ENCODE results near the gene CTU1. TPM values are rescaled to one million over a fixed set of nuclear protein-coding genes. Genes with fewer than 3 reads are reported as not detected.

CTU1 gene
- total RNA-seq, 1 experiment from 2014 or later: 9.3 TPM

DNA sequence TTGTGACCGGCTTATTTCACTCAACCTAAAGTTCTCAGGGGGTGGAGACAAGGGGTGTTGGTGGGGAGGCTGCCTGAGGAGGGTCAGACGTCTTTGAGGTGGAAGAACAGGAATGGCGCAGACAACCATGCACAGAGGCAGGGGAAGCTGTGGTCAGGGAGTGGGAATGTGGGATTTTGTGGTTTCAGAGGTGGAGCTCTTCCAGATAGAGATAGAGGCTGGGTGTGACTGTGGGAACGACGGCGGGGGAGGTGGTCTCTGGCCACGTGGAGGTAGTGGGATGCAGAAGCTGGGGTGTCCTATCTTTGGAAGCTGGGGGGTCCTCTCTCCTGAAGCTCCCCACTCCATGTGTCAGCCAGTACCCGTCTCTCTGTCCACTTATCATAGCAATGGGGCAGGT is 17.7 kb downstream of the CTU1 start:
- ChIA-PET POLR2A (no interaction called here), CTCF (no interaction called here)
- Histone ChIP-seq H3K36me3 (ENCODE audit: control insufficient read depth, insufficient read depth, low read length) (no peaks in the 10 kb centered on the region), H3K27me3 (ENCODE audit: control insufficient read depth, insufficient read depth, low read length) (no peaks in the 10 kb centered on the region), H3K4me3 (ENCODE audit: low read depth in 2 of 2, low read length in 2 of 2) (no peak overlapping the region), H3K9me3 (ENCODE audit: control insufficient read depth, insufficient read depth, low read depth, low read length) (no peaks in the 10 kb centered on the region), H3K27ac (ENCODE audit: low read length) (no peak overlapping the region), H3K4me1 (ENCODE audit: control insufficient read depth, insufficient read depth, low read length) (no peaks in the 10 kb centered on the region; the same call in 1 of the 2 replicates)
- no TSS peak for BruUV-seq (replicated peaks)
- no peak for ATAC-seq
- TF ChIP-seq TCF7L2 (IDR thresholded peaks at IDR 0.05; ENCODE audit: low read depth, low read length) (no peak), SIN3A (IDR thresholded peaks at IDR 0.05; ENCODE audit: borderline replicate concordance, insufficient read depth, low read depth, low read length) (no peak)
- DNase-seq (ENCODE audit: low read depth, low spot score): no peak
- in situ Hi-C loops (cut with HindIII; ENCODE audit: low pct_unique_long_range_greater_than_20kb, low sequenced_read_pairs) (no loop called here), intact Hi-C loops (cut with micrococcal nuclease; ENCODE audit: unreplicated experiment) (loop anchor here (10.0 kb wide), 1 partner anchor 166 kb away; no protein-coding TSS in a partner anchor)

DNA sequence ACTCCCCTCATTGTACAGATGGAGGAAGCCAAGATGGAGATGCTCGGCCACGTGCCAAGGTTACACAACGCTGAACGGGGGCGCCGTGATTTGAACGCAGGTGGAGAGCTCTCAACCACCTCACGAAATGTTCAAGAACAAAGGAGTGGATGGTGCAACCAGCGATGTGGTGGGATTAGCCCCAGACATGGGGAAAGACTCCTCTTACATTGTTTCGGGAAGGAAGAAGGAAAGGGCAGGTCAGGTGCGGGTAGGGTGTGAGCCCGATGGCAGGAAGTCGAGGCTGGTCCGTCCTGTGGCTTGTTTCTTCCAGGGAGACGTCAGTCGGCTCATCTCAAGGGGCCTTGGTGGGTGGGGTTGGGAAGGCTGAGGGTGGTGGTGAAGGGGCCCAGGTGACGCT is 18.4 kb downstream of the CTU1 start:
- H3K36me3 ChIP-seq (ENCODE audit: control insufficient read depth, insufficient read depth, low read length): no peaks in the 10 kb centered on the region
- BruUV-seq (replicated peaks): no TSS peak
- in situ Hi-C loops (cut with HindIII; ENCODE audit: low pct_unique_long_range_greater_than_20kb, low sequenced_read_pairs) (no loop called here), intact Hi-C loops (cut with micrococcal nuclease; ENCODE audit: unreplicated experiment) (loop anchor here (10.0 kb wide), 1 partner anchor 165 kb away; no protein-coding TSS in a partner anchor)
- no peak overlapping the region for H3K4me3 ChIP-seq (ENCODE audit: low read depth in 2 of 2, low read length in 2 of 2)
- no peaks in the 10 kb centered on the region for H3K27me3 ChIP-seq (ENCODE audit: control insufficient read depth, insufficient read depth, low read length)
- no peak for DNase-seq (ENCODE audit: low read depth, low spot score)
- TF ChIP-seq, protein P1, sequence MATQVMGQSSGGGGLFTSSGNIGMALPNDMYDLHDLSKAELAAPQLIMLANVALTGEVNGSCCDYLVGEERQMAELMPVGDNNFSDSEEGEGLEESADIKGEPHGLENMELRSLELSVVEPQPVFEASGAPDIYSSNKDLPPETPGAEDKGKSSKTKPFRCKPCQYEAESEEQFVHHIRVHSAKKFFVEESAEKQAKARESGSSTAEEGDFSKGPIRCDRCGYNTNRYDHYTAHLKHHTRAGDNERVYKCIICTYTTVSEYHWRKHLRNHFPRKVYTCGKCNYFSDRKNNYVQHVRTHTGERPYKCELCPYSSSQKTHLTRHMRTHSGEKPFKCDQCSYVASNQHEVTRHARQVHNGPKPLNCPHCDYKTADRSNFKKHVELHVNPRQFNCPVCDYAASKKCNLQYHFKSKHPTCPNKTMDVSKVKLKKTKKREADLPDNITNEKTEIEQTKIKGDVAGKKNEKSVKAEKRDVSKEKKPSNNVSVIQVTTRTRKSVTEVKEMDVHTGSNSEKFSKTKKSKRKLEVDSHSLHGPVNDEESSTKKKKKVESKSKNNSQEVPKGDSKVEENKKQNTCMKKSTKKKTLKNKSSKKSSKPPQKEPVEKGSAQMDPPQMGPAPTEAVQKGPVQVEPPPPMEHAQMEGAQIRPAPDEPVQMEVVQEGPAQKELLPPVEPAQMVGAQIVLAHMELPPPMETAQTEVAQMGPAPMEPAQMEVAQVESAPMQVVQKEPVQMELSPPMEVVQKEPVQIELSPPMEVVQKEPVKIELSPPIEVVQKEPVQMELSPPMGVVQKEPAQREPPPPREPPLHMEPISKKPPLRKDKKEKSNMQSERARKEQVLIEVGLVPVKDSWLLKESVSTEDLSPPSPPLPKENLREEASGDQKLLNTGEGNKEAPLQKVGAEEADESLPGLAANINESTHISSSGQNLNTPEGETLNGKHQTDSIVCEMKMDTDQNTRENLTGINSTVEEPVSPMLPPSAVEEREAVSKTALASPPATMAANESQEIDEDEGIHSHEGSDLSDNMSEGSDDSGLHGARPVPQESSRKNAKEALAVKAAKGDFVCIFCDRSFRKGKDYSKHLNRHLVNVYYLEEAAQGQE (IDR thresholded peaks at IDR 0.05; ENCODE audit: insufficient read depth in 1 of 2, low read depth in 2 of 2, low read length in 1 of 2): no peak
- TF ChIP-seq SIN3A (IDR thresholded peaks at IDR 0.05; ENCODE audit: borderline replicate concordance, insufficient read depth, low read depth, low read length) (no peak), TCF7L2 (IDR thresholded peaks at IDR 0.05; ENCODE audit: low read depth, low read length) (no peak), POLR2AphosphoS5 (IDR thresholded peaks at IDR 0.05; ENCODE audit: low read depth, low read length) (no peak)
- TF ChIP-seq, protein P2, sequence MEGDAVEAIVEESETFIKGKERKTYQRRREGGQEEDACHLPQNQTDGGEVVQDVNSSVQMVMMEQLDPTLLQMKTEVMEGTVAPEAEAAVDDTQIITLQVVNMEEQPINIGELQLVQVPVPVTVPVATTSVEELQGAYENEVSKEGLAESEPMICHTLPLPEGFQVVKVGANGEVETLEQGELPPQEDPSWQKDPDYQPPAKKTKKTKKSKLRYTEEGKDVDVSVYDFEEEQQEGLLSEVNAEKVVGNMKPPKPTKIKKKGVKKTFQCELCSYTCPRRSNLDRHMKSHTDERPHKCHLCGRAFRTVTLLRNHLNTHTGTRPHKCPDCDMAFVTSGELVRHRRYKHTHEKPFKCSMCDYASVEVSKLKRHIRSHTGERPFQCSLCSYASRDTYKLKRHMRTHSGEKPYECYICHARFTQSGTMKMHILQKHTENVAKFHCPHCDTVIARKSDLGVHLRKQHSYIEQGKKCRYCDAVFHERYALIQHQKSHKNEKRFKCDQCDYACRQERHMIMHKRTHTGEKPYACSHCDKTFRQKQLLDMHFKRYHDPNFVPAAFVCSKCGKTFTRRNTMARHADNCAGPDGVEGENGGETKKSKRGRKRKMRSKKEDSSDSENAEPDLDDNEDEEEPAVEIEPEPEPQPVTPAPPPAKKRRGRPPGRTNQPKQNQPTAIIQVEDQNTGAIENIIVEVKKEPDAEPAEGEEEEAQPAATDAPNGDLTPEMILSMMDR (IDR thresholded peaks at IDR 0.05): no peak
- ATAC-seq: no peak
- ChIA-PET CTCF (no interaction called here), POLR2A (no interaction called here)
- H3K4me1 ChIP-seq (ENCODE audit: control insufficient read depth, insufficient read depth, low read length): no peaks in the 10 kb centered on the region; the same call in 1 of the 2 replicates
- H3K9me3 ChIP-seq (ENCODE audit: control insufficient read depth, insufficient read depth, low read depth, low read length): no peaks in the 10 kb centered on the region
- no peak overlapping the region for H3K27ac ChIP-seq (ENCODE audit: low read length)

DNA sequence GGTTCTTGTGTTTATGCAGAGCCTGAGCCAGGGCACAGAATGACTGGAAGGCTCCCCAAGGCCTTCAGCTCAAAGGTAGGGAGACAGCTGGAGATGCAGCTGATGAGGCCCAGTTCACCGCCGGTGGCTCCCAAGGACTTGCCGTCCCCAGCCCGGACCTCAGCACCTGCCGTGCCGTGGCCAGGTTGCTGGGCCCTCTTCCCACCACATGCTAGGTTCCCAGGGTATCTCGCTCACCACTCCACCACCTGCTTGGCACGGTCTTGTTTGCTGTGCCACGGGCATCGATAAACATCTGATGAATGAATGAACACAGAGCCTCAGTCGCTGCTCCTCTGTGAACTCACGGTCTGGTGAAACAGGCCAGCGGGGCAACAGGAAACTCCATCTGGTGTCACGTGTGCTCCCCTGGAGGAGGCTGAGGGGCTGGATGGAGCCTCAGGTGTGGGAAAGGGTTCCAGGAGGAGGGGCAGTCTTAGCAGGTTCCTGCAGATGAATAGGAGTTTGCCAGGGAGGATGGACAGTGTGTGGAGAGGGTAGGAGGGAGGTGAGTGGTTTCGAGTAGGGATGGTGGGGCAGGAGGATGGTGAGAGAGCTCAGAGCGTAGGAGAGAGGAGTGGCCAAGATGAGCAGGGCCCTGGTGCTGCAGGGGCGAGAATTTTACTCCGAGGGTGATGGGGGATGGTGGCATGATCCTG is 21.9 kb downstream of the CTU1 start:
- no peak overlapping the region for H3K4me3 ChIP-seq (ENCODE audit: low read depth in 2 of 2, low read length in 2 of 2)
- H3K27me3 ChIP-seq (ENCODE audit: control insufficient read depth, insufficient read depth, low read length): no peaks in the 10 kb centered on the region
- POLR2A ChIA-PET: no interaction called here
- DNase-seq (ENCODE audit: low read depth, low spot score): no peak
- in situ Hi-C loops (cut with HindIII; ENCODE audit: low pct_unique_long_range_greater_than_20kb, low sequenced_read_pairs): no loop called here
- no peaks in the 10 kb centered on the region for H3K36me3 ChIP-seq (ENCODE audit: control insufficient read depth, insufficient read depth, low read length)
- no peaks in the 10 kb centered on the region for H3K9me3 ChIP-seq (ENCODE audit: control insufficient read depth, insufficient read depth, low read depth, low read length)
- intact Hi-C loops (cut with micrococcal nuclease; ENCODE audit: unreplicated experiment): no loop called here
- H3K27ac ChIP-seq (ENCODE audit: low read length): no peak overlapping the region
- BruUV-seq (replicated peaks): no TSS peak
- TF ChIP-seq, protein P2 (IDR thresholded peaks at IDR 0.05): no peak
- no peak for TF ChIP-seq SIN3A (IDR thresholded peaks at IDR 0.05; ENCODE audit: borderline replicate concordance, insufficient read depth, low read depth, low read length)
- no peak for TF ChIP-seq POLR2AphosphoS5 (IDR thresholded peaks at IDR 0.05; ENCODE audit: low read depth, low read length)
- TF ChIP-seq, protein P1 (IDR thresholded peaks at IDR 0.05; ENCODE audit: insufficient read depth in 1 of 2, low read depth in 2 of 2, low read length in 1 of 2): no peak
- TF ChIP-seq TCF7L2 (IDR thresholded peaks at IDR 0.05; ENCODE audit: low read depth, low read length): no peak
- no peaks in the 10 kb centered on the region for H3K4me1 ChIP-seq (ENCODE audit: control insufficient read depth, insufficient read depth, low read length)
- ATAC-seq: no peak
- CTCF ChIA-PET: no interaction called here

Measured in Panc1 (cell line).